ENCODE data around the gene ZNF574.
A peak's percentile ranks its signal among the peaks of the same experiment; 100 is the strongest.

Gene ZNF574

DNA sequence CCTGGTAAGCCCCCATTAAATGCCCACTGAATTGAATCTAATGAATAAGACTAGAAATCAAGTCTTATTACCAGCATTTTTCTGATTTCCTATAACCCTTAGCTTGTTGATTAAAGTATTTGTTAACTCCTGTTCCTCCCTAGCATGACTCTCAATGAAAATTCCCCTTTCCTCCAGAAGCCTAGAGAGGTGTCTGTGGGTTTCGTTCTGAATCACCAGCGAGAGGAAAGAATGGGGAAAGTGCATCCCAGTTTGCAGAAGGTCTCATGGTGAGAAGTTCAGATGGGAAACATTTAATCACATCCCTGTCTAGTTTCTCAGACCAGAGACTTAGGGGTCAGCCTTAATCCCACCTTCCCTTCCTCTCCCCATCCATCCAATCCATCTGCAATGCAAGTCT lies 29.4 kb downstream of the ZNF574 start:
- no peak for DNase-seq

DNA sequence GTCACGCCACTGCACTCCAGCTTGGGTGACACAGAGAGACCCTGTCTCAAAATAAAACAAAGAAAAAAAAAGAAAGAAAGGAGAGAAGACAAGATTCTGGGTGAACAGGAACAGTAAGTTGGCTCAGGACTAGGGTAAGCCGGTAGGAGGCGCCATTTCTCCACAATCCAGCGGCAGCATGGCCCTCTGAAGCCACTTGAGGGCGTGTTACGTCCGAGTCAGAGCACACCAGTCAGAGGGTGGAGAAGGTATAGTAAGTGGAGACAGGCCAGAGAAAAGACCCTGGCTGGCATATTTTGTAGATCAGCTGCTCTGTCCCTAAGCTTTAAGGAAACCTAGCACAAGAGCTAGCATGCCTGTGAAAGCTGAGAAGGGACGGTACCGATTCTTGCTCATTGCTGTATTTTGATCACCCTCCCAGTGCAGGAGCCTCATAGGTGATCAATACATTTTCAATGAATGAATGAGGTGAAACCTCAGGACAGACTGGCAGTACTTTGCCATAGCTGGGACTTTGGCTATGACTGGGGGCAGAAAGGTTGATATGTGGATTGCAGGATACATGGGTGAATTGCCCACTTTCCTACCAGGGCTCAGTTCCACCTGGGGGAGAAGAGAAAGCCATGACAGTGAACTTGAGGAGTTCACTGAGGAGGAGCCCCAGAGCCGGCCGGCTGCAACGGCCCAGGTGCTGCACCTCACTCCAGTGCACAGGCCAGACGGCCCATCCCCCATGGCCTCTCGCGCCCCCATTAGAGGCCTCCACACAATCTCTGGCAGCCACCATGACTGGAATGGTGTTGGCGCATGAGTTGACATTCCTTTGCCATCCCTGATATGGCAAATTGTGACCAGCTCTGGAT lies 32.8 kb downstream of the ZNF574 start:
- peak; percentile 79 for DNase-seq

DNA sequence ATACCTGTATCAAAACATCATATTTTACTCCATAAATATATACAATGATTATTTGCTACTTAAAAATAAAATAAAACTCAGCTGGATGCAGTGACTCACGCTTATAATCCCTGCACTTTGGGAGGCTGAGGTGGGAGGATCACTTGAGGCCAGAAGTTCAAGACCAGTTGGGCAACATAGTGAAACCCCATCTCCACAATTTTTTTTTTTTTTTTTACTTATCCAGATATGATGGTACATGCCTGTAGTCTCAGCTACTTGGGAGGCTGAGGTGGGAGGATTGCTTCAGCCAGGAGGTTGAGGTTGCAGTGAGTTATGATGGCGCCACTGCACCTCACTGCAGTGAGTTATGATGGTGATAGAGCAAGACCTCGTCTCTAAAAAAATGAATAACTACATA lies 33.9 kb downstream of the ZNF574 start:
- no peak for DNase-seq

DNA sequence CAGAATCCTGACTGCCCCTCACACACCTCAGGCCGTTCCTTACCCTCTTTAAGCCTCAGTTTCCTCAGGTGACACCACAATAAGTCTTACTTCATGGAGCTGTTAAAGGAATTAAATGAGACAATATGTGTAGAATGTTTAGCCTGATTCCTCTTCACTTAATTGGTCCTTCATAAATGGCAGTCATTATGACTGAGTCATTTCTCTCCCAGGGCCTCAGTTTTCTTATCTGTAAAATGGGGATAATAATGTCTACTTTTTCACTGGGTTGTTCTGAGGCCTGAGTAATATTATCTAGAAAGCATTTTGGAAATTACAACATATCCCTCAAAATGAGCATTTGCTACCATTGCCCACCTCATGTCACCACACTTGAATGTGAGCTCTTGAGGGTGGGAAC lies 34.7 kb downstream of the ZNF574 start:
- no peak for DNase-seq

DNA sequence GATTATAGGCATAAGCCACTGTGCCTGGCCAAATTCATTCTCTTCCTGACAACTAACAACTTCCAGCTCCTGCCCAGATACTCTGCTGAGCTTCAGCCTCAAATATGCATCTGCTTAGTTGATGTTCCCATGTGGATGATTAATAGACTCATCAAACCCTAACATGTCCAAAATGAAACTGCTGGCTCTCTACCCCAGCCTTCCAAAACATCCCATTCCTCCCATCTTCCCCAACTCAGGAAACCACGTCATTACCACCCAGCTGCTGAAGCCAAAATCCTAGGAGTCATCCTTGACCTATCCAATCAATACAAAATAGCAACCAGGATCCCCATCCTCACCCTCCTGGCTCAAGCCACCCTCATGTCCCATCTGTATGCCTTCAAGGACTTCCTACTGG lies 35.4 kb downstream of the ZNF574 start:
- DNase-seq: no peak

DNA sequence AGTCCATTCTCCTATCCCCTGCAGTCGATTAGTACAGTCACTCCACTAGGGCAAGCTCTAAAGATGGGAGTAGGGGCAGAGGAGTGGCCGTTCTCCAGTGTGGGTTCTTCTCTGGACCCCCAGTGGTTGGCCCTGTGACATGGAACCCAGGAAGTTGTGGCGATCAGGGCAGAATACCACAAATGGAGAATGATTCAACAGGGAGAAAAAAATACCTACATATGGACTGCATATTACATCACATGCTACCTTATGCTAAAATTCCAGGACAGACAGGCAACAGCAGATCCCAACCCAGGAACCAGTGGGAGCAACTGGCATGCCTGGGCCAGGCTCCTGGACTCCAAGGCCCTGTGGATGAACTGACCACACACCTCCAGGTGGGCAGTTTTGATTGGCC lies 35.8 kb downstream of the ZNF574 start:
- DNase-seq: no peak

DNA sequence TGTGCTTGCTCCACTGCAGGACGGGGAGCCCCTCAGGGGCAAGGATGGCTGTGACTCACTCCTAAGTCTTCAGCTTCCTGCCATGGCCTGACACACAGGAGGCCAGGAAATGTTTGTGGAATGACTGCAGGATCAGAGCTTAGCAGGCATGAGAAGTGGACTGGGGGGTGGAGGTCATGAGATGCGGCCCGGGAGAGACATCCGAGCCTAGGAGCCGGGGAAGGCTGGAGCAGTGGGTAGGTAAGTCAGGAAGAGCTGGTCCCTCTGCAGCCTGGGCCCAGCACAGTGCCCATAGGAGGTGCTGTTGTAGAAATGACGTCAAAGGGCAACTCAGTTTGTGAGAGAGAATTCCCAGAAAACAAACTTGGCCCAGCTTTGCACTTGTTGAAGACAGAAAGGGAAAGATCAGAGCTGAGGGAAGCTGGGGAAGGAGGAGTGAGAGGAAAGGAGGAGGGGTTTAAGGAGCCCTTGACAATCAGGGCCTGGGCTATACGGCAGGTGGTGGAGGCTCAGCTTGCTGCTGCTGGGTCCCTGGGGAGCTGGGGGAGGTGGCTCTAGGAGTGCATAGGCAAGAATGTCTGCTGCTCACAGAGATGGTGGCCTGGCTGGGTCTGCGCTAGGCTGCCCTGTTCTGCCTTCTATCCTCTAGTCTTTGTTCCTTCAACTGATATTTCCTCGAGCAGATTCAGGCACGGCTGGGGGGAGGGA lies 37.8 kb downstream of the ZNF574 start:
- DNase-seq: no peak

DNA sequence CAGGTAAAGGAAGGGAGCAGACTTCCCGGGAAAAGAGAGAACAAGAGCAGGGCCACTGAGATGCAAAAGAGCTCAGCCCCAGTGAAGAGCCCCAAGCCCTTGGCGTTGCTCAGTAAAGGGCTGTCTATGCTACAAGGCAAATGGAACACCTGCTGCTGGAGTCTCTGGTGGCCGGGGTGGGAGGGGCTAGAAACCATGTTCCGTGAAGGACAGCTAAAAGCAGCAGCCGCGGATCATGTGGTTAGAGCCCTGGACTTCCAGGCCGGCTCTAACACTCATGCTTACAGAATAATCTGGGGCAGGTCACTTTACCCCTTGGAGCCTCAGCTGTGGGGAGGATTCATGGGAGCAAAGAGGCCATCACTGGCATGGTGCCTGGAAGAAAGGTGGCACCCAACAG lies 38.4 kb downstream of the ZNF574 start:
- no peak for DNase-seq

DNA sequence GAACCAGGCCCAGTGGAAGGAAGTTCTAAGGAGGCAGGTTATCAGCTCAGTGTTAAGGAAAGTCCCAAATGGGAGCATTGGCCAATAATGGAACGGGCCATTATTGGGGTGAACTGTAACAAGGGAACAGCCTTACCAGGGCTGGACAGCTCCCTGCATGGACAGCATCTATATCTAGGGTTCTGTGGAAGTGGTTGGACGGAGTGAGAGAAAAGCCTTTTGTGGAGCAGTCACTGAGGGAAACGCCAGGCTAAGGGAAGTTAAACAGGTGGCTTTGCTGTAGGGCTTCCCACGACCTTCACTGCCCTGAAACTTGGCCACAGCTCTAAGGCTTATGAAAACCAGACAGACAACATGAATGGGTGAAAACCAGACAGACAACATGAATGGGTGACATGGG lies 39.3 kb downstream of the ZNF574 start:
- no peak for DNase-seq

DNA sequence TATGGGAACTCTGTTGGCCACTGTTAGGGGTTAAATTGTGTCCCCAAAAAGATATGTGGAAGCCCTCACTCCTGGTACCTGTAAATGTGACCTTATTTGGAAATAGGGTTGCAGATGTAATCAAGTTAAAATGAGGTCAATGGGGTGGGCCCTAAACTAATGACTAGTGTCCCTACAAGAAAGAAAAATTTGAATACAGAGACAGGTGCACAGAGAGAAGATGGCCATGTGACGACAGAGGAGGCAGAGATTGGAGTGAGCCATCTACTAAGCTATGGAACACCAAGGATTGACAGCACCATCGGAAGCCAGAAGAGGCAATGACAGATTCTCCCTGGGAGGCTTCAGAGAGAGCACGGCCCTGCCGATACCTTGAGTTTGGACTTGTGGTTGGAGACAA lies 39.7 kb downstream of the ZNF574 start:
- DNase-seq: no peak

DNA sequence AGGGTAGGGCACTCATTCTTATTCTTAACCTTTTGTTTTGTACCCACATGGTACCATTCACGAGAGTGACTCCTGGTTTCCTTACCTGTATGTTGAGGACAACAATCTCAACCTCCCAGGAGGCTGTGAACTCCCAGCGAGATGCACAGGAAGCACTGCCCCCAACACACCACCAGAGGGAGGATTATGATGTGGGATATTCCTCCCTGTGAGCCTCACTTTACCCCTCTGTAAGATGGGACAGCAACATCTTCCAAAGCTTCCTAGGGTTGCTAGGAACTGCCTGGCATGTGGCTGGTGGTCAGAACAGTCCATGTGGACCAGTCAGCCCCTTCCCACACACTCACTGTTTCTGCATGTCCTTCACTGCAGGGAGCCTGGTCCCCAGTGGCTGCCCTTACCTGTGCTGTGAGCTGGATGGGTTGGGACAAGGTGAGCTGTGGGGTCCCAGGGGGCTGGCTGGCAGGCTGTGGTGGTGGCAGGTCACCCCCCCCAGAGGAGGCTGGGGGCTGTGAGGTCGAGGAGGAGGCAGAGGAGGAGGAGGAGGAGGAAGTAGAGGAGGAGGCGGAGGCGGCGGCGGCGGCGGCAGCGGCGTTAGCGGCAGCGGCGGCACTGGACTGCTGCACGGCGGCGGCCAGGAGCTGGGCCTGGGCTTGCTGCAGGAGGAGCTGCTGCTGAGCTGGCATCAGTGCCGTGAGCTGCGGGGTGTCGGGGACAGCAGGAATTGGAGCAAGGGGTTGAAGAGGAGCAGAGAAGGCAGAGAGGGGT lies 40.5 kb downstream of the ZNF574 start:
- no peak for DNase-seq

DNA sequence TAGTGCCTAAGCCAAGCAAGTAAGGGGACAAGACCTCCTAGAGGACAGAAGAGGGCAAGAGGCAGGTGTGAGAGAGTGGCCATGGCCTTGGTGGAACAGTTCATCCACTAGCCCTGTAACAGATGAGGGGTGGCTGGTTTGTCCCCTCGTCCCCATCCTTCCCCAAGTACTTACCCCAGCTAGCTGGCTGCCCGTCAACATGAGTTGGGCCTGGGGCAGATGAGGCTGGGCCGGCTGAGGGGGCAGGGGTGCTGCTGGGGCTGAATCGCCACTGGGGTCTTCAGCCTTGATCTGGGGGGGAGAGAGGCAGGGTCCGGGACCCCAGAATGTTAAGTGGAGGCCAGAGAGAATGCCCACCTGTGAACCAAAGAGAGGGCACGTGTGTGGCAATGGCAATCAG lies 41.1 kb downstream of the ZNF574 start:
- no peak for DNase-seq

DNA sequence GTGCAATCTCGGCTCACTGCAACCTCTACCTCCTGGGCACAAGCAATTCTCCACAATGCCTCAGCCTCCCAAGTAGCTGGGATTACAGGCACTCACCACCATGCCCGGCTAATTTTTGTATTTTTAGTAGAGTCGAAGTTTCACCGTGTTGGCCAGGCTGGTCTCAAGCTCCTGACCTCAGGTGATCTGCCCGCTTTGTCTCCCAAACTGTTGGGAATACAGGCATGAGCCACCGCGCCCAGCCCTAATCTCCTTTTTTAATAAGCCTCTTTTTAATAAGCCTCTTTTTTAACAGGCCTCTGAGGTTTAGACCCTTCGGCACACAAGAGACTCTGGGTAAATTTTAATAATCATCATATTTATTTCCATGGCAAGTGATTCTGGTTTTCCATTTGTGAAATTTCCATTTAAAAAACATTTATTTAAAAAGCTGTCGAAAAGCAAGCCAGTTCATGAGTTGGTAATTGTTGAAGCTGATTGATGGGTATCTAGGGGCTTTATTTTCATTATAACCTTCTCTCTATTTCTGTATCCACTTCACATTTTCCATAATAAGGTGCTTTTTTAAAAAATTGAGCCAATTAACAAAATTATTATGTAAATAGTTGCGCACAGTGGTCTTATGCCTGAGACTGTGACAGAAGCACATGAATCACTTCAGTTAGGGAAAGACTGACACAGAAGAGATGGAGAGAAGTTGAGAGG lies 44.5 kb downstream of the ZNF574 start:
- no peak for DNase-seq

DNA sequence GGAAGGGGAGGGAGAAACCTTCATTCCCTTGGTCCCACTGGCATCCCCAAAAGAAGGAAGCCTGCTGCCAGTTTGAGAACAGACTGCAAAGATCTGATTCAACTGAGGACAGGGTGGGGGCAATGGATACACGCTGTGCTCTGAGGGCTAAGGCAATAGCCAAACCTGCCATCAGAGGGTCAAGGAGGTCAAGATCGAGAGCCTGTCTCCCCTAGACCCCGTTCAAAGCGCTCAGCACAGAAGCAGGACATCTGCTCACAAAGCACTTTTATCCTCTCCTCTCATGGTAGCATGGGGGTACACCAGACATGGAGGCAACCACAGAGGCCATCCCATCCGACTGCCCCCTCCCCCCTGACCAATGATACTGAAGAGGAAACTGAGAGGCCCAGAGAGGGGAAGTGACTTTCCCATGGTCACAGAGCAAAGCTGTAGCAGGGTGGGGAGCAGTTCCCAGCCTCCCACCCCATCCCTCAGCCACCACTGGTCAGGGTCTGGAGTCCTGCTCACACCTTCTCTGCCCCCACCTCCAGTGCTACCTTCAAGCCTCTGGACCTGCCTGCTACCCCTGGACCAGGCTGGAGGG lies 45.2 kb downstream of the ZNF574 start:
- no peak for DNase-seq

DNA sequence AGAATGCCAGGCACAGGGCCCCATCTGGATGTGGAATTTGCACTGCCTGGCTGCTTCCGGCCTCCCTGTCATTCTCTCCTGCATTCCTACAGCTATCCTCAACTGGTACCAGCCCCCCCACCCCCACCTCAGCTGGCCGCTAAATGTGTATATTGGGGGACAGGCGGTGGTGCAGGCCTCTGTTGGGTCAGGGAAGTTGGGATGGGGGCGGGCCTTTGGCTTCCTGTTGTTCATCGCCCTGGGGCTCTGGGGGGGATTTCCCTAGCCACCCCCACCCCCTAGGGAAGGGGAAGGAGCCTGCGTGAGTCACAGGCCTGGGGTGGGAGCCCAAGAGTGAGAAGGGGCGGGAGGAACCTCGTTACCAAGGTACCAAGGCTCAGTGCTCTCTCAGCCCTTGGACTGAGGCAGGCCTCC lies 45.7 kb downstream of the ZNF574 start:
- peak; percentile 71 for DNase-seq

DNA sequence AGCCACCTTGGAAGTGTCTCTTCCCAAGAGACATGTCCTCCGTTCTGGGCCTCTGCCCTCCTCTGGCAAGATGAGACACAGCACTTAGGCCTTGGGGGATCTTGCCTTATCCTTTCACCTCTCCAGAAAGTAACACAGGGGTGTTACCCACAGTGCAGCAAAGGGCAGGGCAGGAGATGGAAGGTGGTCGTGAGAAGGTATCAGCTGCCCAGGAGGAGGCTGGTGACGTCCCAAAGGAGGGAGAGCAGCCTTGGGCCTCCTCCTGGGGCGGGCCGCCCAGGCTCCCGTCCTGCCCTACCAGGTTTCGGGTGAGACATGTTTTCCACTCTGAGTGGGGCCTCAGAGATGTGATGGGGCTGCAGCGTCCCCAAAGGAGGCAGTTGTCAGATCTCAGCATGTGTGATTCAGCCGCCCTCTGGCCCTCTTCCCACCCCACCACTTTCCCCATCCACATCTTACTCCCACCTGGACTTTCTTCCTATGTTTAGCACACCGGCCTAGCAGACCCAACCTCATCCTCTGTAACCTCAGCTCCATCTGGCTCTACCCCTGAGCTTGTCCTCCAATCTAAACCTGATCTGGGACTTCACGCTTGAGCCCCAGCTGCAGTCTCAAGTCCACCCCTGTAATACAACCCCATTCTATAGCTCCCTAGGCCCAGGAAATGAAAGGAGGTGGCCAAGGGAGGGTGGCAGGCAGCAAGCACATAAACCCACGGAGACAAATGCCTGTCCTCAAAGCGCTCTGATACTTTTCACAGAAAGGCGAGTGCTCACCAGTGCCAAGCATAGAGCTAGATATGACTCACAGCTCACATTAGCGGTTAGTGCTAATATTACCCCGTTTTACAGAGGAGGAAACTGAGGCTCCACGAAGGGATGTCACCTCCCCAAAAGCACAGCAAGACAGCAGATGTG lies 47.0 kb downstream of the ZNF574 start:
- DNase-seq: peak; percentile 26

DNA sequence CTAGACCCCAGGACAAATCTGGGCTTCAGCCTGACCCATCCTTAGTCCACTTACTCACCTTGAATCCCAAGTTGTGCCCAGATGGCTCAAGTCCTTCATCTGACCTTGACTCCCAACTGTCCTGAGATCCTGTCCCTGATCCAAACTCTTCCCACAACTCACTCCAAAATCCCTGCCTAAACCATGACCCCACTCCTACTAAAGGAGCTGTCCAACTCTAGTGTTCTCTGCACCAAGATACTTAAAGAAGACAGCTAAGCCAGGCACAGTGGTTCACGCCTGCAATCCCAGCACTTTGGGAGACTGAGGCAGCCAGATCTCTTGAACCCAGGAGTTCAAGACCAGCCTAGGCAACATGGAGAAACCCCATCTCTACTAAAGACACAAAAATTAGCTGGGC lies 47.8 kb downstream of the ZNF574 start:
- no peak for DNase-seq

DNA sequence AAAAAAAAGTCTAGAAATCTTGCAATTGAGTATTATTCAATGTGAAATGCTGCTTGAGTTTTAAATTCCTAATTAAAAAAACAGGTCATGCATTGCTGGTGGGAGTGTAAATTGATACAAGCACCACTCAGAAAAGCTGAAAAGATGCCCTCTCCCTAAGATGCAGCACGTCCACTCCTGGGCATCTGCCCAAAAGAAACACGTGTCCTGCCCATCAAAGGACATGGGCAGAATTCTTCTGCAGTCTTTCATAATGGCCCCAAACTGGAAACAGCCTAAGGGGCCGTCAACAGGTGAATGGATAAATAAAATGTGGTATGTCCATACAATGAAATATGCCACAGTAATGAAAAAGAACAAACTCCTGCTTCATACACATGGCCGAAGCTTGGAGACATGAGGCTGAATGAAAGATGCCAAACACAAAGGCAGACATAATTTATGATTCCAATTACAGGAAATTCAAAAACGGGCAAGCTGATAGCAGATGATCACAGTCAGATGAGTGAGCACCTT lies 48.5 kb downstream of the ZNF574 start:
- no peak for DNase-seq

DNA sequence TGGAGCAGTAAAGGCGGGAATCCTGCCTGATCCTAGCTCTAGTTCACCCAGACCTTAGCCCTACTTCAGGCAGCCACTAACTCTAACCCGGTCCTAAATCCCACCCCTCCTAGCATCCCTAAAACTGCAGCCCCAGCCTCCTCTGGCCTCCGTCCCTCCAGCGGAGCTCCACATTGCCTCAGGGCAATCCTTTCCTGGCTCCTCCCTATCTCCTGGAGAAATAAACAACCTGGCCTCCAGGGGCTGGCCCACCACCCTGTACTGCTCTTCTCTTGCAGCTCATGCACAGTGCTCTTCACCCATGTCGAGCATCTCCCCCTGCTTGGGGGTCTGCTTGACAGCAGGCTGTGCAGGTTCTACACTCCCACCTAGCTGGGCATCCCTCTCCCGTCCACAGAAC lies 49.6 kb downstream of the ZNF574 start:
- no peak for DNase-seq

DNA sequence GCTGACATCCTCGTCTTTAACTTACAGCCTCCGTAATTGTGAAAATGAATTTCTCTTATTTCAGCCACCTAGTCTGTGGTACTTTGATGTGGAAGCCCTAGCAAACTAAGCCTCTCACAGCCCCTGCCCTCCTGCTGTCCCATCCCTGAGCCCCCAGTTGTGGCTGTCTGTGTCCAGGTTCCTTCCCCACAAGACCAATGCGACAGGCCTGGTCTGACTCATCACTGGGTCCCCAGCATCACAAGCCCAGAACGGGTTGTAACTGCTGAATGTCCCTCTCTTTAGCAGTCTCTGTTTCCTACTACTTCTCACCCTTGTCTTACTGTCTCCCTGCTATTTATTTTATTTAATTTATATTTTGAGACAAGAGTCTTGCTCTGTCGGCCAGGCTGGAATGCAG lies 50.6 kb downstream of the ZNF574 start:
- no peak for DNase-seq

Measured in activated effector memory CD4-positive, alpha-beta T cell treated with Interleukin-2 at 50 U/mL for 16 hours (primary cell).